ENCODE measurements around the gene SCAF4.
"Not testable (repeated sequence)": the region's sequence is repeated elsewhere in the genome, so short reads cannot be mapped to it uniquely, and the experiment has no call there.

The SCAF4 gene

GRCh38 chr21:31660259-31660565 is 71.7 kb downstream of the SCAF4 start:
- no peak for TF ChIP-seq Cebpa-rat (IDR thresholded peaks at IDR 0.05)
- Histone ChIP-seq H3K4me2 (peak overlapping the region; percentile 74 to 96 (median 90)), H3K36me3 (peaks cover 25 to 41% (median 34%) of the 10 kb centered on the region in 11 experiments), H3K27me3 (no peaks in the 10 kb centered on the region), H3K9me3 (replicated peaks in 1 of 11) (peaks cover 0 to 17% (median 0%) of the 10 kb centered on the region in 11 experiments; a peak in 4 of 22 replicates), H4K20me1 (peaks cover 35 to 56% (median 51%) of the 10 kb centered on the region in 11 experiments; a peak in 20 of 22 replicates), H3K4me1 (peaks cover 35 to 57% (median 53%) of the 10 kb centered on the region in 10 experiments), H3K9ac (peak overlapping the region; percentile 87 to 98 (median 91)), H3K4me3 (peak overlapping the region; percentile 79 to 92 (median 83)), H3K27ac (peak overlapping the region; percentile 76 to 94 (median 89); a peak in 21 of 22 replicates)

GRCh38 chr21:31659536-31660258 is 72.2 kb downstream of the SCAF4 start, which contains the start of gene SOD1:
TSS of gene SOD1 (plus strand) at chr21:31659693. CDS start at chr21:31659770, 77 bp downstream.
- peaks cover 20 to 36% (median 31%) of the 10 kb centered on the region in 11 experiments for H3K36me3 ChIP-seq
- H3K27ac ChIP-seq: peak within 1 kb of the TSS; percentile 76 to 94 (median 89)
- peak within 1 kb of the TSS; percentile 87 to 98 (median 91) for H3K9ac ChIP-seq
- peak within 1 kb of the TSS; percentile 79 to 92 (median 83) for H3K4me3 ChIP-seq
- H3K9me3 ChIP-seq (replicated peaks in 1 of 11): peaks cover 0 to 17% (median 0%) of the 10 kb centered on the region in 11 experiments; a peak in 5 of 22 replicates
- peak within 1 kb of the TSS; percentile 74 to 96 (median 90) for H3K4me2 ChIP-seq
- H4K20me1 ChIP-seq: peaks cover 30 to 51% (median 45%) of the 10 kb centered on the region in 11 experiments; a peak in 20 of 22 replicates
- no peaks in the 10 kb centered on the region for H3K27me3 ChIP-seq
- peaks cover 34 to 57% (median 52%) of the 10 kb centered on the region in 10 experiments for H3K4me1 ChIP-seq
- no peak for TF ChIP-seq Cebpa-rat (IDR thresholded peaks at IDR 0.05)

GRCh38 chr21:31659286-31659535 is 72.7 kb downstream of the SCAF4 start:
- peaks cover 0 to 21% (median 4%) of the 10 kb centered on the region in 11 experiments; a peak in 15 of 22 replicates for H3K9me3 ChIP-seq (replicated peaks in 1 of 11)
- H4K20me1 ChIP-seq: peaks cover 26 to 46% (median 41%) of the 10 kb centered on the region in 11 experiments; a peak in 20 of 22 replicates
- peaks cover 15 to 31% (median 28%) of the 10 kb centered on the region in 11 experiments for H3K36me3 ChIP-seq
- H3K4me1 ChIP-seq: peaks cover 33 to 57% (median 49%) of the 10 kb centered on the region in 10 experiments
- TF ChIP-seq Cebpa-rat (IDR thresholded peaks at IDR 0.05): no peak
- peak overlapping the region; percentile 66 to 95 (median 89) for H3K4me2 ChIP-seq
- peak overlapping the region in 10 of 11 experiments; percentile 87 to 98 (median 92); a peak in 19 of 22 replicates for H3K9ac ChIP-seq
- H3K4me3 ChIP-seq: peak overlapping the region; percentile 79 to 92 (median 83)
- peak overlapping the region in 9 of 11 experiments; percentile 81 to 94 (median 92); a peak in 16 of 22 replicates for H3K27ac ChIP-seq
- no peaks in the 10 kb centered on the region for H3K27me3 ChIP-seq

- Histone ChIP-seq H3K4me1 (peaks cover 22 to 50% (median 38%) of the 10 kb centered on the region in 10 experiments), H3K36me3 (peaks cover 6 to 20% (median 16%) of the 10 kb centered on the region in 11 experiments; a peak in 18 of 22 replicates), H3K4me2 (no peak overlapping the region), H3K9me3 (replicated peaks in 1 of 11) (peaks cover 0 to 26% (median 9%) of the 10 kb centered on the region in 11 experiments; a peak in 15 of 22 replicates), H3K9ac (no peak overlapping the region), H3K4me3 (no peak overlapping the region), H3K27me3 (no peaks in the 10 kb centered on the region), H4K20me1 (peaks cover 15 to 34% (median 29%) of the 10 kb centered on the region in 11 experiments; a peak in 20 of 22 replicates), H3K27ac (no peak overlapping the region)
- TF ChIP-seq Cebpa-rat (IDR thresholded peaks at IDR 0.05): no peak
Measured at GRCh38 chr21:31658053-31658452, 73.9 kb downstream of the SCAF4 start.

GRCh38 chr21:31656199-31657095 is 75.5 kb downstream of the SCAF4 start:
- TF ChIP-seq Cebpa-rat (IDR thresholded peaks at IDR 0.05): no peak
- no peak overlapping the region for H3K4me3 ChIP-seq

GRCh38 chr21:31654821-31655580 is 76.9 kb downstream of the SCAF4 start:
- Histone ChIP-seq H3K9me3 (replicated peaks in 1 of 11) (peaks cover 2 to 33% (median 23%) of the 10 kb centered on the region in 11 experiments; a peak in 18 of 22 replicates), H3K9ac (peak overlapping the region in 3 of 11 experiments; percentile 11 to 53 (median 41); a peak in 2 of 22 replicates), H3K4me2 (peak overlapping the region; percentile 47 to 68 (median 52)), H3K4me1 (peaks cover 0 to 23% (median 13%) of the 10 kb centered on the region in 10 experiments; a peak in 13 of 20 replicates)
- not testable (repeated sequence) for H3K4me3 ChIP-seq, H3K27ac ChIP-seq, H4K20me1 ChIP-seq, H3K27me3 ChIP-seq, H3K36me3 ChIP-seq

More at GRCh38 chr21:31656199-31657095, 75.5 kb downstream of the SCAF4 start:
- no peaks in the 10 kb centered on the region for H3K27me3 ChIP-seq
- peaks cover under 1 to 4% (median 3%) of the 10 kb centered on the region in 11 experiments; a peak in 13 of 22 replicates for H3K36me3 ChIP-seq
- H3K4me2 ChIP-seq: peak overlapping the region in 2 of 11 experiments; percentile 50 to 52; a peak in 1 of 22 replicates
- H4K20me1 ChIP-seq: peaks cover 3 to 18% (median 13%) of the 10 kb centered on the region in 11 experiments; a peak in 20 of 22 replicates
- H3K27ac ChIP-seq: no peak overlapping the region
- no peak overlapping the region for H3K9ac ChIP-seq
- peaks cover 0 to 26% (median 12%) of the 10 kb centered on the region in 11 experiments; a peak in 15 of 22 replicates for H3K9me3 ChIP-seq (replicated peaks in 1 of 11)
- H3K4me1 ChIP-seq: peaks cover 9 to 35% (median 23%) of the 10 kb centered on the region in 10 experiments

- H3K36me3 ChIP-seq: no peaks in the 10 kb centered on the region
- peak overlapping the region in 9 of 11 experiments; percentile 47 to 68 (median 52); a peak in 13 of 22 replicates for H3K4me2 ChIP-seq
Measured at GRCh38 chr21:31654340-31654739, 77.6 kb downstream of the SCAF4 start.

GRCh38 chr21:31651491-31651890 is 80.4 kb downstream of the SCAF4 start:
- H3K9me3 ChIP-seq (replicated peaks in 1 of 11): peaks cover 6 to 42% (median 30%) of the 10 kb centered on the region in 11 experiments; a peak in 20 of 22 replicates

More at GRCh38 chr21:31654340-31654739, 77.6 kb downstream of the SCAF4 start:
- Histone ChIP-seq H3K27me3 (no peaks in the 10 kb centered on the region), H3K9me3 (replicated peaks in 1 of 11) (peaks cover 6 to 39% (median 28%) of the 10 kb centered on the region in 11 experiments; a peak in 20 of 22 replicates), H4K20me1 (no peaks in the 10 kb centered on the region), H3K4me3 (no peak overlapping the region), H3K4me1 (peaks cover 0 to 23% (median 13%) of the 10 kb centered on the region in 10 experiments; a peak in 13 of 20 replicates), H3K9ac (no peak overlapping the region), H3K27ac (no peak overlapping the region)
- no peak for TF ChIP-seq Cebpa-rat (IDR thresholded peaks at IDR 0.05)

More at GRCh38 chr21:31651491-31651890, 80.4 kb downstream of the SCAF4 start:
- not testable (repeated sequence) for H3K36me3 ChIP-seq, H3K4me2 ChIP-seq, H4K20me1 ChIP-seq, H3K9ac ChIP-seq, H3K27ac ChIP-seq, H3K4me3 ChIP-seq, H3K27me3 ChIP-seq
- peaks cover 6 to 16% (median 13%) of the 10 kb centered on the region in 10 experiments; a peak in 15 of 20 replicates for H3K4me1 ChIP-seq
